NCI-H1417 (cell line): ENCODE results near the gene CFL1.
"Not testable (repeated sequence)": the region's sequence is repeated elsewhere in the genome, so short reads cannot be mapped to it uniquely, and the experiment has no call there.

Source experiments
- DNase-seq, 3 experiments: peaks; one replicate each; lab custom pipeline; 2025; lab: John Stamatoyannopoulos, UW

CFL1 gene

DNA sequence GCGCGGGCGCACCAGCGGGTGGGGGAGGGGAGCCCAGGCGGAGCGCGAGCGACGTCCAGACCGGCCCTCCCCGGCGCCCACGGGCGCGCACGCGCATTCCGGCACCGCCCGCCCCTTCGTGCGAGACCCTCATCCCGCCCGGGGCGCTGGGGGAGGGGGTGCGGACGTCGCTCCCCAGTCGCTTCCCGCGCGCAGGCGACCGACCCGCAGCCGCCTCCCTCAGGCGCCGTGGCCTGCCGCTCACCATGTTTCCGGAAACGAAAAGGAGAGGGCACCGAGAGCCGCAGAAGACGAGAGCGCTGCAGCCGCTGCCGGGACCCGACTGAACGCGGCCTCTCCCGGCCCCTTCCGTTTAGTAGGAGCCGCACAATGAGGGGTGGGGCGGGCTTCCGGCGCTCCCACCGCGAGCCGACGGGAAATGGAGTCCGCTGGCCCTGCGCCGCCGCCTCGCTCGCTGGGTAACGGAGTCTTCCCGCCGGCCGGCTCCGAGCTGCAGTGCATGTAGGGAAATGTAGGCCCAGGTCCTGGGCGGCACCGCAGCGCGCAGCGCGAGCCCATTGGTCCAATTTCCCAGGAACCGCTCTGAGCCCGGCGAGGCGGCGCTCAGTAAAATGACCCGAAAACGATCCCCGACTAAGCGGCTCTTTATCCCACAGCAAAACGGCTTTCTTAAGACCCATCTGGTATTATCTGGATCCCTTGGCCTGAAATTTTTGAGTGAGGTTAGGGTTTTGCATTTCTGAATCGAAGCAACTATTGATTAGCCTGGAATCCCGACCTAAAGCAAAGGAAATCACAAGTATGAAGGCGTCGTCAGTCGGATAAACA is at the start of gene CFL1:
TSS of gene CFL1 (minus strand) at position 328 of the 828 bp plus-strand sequence. CDS start at position 247, 81 bp downstream.
- DNase-seq: peak; percentile 96 to 99 (median 99)

DNA sequence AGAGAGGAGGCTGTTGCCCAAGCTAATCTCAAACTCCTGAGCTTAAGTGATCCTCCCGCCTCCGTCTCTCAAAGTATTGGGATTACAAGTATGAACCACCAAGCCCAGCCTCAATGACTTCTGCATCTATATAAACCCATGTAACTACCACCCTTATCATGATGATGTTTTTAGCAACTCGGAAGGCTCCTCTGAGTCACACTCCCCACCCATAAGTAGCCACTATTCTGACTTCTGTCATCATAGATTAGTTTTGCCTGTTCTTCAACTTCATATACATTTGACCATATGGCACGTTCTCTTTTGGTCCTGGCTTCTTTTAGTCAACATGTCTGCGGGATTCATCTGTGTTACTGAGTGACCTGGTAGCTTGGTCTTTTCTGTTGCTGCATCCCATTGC is 48.6 kb upstream of the CFL1 start:
- no peak for DNase-seq

DNA sequence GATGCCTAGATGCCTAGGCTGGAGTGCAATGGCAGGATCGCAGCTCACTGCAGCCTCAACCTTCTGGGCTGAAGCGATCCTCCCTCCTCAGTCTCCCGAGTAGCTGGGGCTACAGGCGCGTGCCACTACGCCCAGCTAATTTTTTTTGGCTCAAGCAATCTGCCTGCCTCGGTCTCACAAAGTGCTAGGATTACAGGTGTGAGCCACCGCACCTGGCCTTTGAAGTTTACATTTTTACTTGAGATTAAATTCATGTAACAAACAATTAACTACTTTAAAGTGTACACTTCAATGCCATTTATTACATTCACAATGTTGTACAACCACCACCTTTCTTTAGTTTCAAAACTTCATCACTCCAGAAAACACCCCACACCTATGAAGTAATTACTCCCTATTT is 45.7 kb upstream of the CFL1 start:
- peak in 1 of 3 experiments; percentile 46 for DNase-seq

GRCh38 chr11:65903068-65903481 is 45.1 kb upstream of the CFL1 start:
- no peak for DNase-seq

DNA sequence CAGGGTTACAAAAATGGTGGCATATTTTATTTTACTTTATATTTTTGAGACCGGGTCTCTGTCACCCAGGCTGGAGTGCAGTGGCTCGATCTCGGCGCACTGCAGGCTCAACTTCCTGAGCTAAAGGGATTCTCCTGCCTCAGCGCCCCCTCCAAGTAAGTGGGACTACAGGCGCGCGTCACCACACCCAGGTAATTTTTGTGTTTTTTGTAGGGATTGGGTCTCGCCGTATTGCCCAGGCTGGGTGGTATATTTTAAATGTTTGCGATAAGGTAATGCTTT is 42.9 kb upstream of the CFL1 start:
- no peak for DNase-seq

DNA sequence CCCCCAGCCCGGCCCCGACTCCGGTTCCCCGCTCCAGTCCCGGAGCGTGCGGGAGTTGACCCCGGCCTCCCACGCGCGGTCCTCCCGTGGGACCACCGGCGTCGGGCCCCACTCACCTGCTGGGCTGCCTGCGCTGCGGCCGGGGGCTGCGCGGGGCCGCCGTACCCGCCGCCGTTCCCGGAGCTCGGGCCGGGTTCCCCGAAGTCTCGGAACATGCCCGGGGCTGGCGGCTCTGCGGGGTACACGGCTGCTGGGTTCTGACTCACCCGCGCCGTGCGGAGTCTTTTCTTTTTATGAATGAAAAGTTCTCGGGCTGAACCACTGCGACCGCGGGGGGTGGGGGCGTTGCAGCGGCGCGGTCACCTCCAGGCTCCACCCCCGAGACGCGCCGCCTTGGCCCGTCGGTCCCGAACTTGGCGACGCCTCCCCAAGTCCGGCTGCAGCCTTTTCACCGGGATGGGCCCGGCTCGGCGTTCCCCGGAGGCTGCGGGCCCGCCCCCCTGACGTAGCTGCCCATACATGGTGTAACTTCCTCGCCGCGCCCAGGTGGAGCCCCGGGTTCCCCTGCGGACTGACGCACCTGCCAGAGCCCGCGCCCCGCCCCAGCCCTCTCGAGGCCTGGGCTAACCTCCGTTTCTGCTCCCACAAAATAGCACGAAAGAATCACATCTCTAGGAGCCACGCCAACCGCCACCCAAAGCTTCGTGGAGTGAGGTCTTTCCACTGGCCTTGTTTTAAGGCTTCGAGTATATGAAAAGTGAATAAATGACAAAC is 42.3 kb upstream of the CFL1 start, which contains the start of gene FOSL1:
TSS of gene FOSL1 (minus strand) at position 264 of the 774 bp plus-strand sequence. CDS start at position 215, 49 bp downstream.
- DNase-seq: peak; percentile 59 to 84 (median 83)

GRCh38 chr11:65899356-65900124 is 41.6 kb upstream of the CFL1 start:
- no peak for DNase-seq

DNA sequence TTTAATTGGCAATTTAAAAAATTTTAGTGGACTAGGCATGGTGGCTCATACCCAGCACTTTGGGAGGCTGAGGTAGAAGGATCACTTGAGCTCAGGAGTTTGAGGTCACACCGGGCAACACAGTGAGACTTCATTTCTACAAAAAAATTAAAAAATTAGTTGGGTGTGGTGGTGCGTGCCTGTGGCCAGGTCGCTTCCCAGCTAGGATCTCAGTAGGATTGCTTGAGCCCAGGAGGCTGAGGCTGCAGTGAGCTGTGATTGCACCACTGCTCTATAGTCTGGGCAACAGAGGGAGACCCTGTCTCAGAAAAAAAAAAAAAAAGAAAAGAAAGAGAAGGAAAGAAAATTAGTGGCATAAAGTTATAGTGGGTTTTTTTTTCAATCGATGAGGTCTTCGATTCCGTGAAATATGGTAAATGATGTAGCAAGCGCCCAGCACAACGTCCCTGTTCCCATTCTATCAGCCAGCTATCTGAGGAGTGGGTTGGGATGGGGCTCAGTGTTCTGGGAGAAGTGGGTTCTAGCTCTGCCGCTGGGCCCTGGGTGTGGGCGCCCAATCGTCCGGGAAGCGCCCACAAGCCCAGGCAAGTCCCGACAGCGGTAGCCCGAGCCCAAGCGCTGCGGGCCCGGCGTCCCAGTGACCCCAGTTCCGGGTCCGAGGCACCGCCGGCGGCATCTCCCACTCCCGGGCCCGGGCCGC is 40.8 kb upstream of the CFL1 start:
- DNase-seq: no peak

- no peak for DNase-seq
Observed at GRCh38 chr11:65897020-65897471, 39.1 kb upstream of the CFL1 start.

DNA sequence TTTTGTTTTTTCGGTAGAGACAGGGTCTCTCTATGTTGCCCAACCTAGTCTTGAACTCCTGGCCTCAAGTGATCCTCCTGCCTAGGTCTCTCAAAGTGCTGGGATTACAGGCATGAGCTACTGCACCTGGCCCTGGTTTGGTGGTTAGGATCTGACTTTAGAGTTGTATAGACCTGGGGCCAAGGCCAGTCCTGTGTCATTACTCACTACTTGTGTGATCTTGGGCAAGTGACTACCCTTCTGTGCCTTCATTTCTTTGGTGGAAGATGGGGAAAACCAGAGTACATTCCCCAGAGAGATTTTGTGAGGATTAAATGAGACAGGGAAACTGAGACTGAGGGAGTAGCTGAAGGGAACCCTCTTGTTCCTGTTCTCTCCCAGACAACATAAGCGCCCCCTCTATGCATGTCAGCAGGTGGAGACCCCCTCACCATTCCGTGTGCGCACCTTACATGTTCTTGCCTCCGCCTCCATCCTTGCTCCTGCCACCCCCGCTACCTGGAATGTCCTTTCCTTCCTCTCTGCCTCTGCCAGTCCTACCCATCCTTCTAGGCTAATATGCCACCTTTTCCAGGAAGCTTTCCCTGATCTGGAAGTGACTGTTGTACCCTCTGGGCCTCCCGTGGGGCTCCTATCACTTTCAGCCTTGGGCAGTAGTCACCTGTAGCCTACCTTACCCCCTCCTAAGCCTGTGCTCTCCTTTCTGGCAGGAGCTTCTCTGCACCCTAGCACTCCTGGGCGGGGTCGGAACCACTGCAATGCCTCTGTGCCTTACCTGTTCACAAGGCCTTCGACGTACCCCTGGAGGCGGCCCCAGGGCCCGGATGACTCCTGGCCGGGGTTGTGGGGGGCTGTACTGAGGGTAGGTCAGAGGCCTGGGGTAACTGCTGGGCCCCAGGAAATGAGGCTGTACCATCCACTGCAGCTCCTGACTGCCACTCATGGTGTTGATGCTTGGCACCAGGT is 38.3 kb upstream of the CFL1 start:
- no peak for DNase-seq

- DNase-seq: no peak
Observed at GRCh38 chr11:65895482-65895981, 37.6 kb upstream of the CFL1 start.

DNA sequence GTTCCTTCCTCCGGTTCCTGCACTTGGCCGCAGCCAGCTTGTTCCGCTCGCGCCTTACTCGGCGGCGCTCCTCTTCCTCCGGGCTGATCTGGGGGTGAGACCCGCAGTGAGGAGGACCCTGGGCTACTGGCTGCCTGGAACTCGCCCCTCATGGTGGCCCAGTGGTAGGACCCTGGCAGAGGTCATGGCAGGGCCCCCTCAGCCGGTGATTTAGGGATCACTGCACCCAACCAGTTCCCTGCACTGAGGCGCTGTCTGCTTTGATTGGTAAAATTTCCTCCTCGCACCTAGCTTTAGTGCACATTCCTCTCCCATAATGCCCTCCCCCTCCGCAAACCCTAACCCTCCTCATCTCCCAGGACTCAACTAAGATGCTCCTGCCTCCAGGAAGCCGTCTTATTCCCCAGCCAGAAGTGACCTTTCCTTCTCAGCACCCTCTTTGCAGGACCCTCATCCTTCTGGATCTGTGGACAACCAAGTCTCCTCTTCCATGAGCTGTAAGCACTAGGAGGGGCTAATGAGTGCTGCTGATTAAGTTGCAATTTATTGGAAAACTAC is 36.1 kb upstream of the CFL1 start:
- DNase-seq: no peak

DNA sequence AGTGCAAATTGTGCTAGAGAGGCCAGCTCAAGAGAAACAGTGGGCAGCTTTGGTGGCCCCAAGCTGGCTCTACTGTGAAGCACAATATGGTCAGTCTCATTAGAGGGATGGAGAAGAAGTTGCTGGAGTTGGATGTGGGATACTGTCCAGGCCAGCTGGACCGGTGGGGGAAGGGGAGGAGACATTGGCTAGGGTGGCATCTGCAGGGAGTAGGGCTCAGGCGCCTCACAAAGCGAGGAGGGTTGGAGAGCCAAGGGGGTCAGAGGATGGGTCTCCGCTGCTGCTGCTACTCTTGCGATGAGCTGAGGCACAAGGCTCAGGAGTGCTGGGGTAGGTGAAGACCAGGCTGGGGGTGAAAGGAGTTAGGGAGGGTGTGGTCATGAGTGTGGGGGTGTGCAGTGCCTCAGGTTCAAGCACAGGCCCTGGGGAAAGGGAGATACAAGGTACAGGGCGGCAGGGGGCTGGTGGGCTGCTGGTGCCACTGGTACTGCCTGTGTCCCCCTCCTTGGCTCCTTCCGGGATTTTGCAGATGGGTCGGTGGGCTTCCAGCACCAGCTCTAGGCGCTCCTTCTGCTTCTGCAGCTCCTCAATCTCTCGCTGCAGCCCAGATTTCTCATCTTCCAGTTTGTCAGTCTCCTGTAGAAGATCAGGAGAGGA is 34.8 kb upstream of the CFL1 start:
- DNase-seq: no peak

- not testable (repeated sequence) for DNase-seq
Observed at GRCh38 chr11:65892137-65892540, 34.2 kb upstream of the CFL1 start.

DNA sequence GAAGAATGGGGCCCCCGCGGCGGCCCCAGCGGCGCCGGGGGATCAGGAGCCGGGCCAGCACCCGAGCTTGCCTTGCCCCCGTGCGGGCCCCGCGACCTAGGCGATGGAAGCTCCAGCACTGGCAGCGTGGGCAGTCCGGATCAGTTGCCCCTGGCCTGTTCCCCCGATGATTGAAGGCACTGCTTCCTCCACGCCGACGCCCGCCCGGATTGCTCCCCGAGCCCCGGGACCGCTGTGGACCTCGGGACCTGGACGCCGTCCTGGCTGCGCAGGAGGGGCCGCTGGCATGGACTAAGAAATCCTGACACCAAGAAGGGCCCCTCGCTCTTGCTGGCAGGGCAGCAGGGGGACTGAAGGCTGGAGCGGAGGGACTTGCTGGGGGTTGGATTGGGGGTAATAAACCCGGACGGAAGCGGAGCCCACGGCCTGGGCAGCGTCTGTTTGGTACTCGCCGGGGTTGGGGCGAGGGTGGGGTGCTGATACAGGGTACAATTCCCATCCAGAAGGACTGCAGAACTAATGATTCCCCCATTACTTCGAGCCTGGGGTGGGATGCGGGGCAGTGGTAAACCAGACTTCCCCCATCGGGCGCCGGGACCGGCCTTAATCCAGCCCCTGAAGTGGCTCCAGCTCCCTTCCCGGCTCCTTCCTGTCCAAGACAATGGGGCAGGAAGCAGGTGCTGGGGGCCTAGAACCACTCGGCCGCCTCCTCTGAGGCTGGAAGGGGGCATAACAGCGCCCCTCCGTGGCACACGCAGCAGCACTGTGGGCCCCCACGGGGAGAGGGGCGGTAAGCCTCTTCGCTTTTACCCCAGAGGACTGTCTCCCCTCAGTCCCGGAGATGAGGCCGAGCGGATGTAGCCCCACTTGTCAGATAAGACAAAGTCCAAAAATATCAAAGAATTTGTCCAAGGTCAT is 33.5 kb upstream of the CFL1 start:
- DNase-seq: peak in 1 of 3 experiments; percentile 30

GRCh38 chr11:65890324-65891218 is 32.6 kb upstream of the CFL1 start, which contains the start of gene CCDC85B:
Gene CCDC85B (plus strand): TSS chr11:65890673. CDS start chr11:65890784, 111 bp downstream.
- DNase-seq: peak; percentile 97 to 99 (median 98)
